Stomach (tissue), 4 donors: Measurements from ENCODE around the gene ANKRD34B.

ENCODE experiments used
- CTCF ChIP-seq, 7 experiments: fragments of 450-650 bp in 4 of 7; fragments of 200-600 bp in 3 of 7; sonication (generic) in 3 of 7; IDR thresholded peaks; one replicate each; pipeline ENCODE4 v1.5.1; 2016 to 2019; ENCODE audit warnings: antibody characterized with exemption in 7 of 7, control low read depth in 2 of 7, mild to moderate bottlenecking in 1 of 7
- EP300 ChIP-seq: sonication (generic); formaldehyde crosslinking; IDR thresholded peaks from one replicate; pipeline ENCODE4 v1.6.1; 2017; ENCODE audit warnings: antibody characterized with exemption
- POLR2AphosphoS5 ChIP-seq, 3 donors: sonication (generic); formaldehyde crosslinking; IDR thresholded peaks; one replicate each; pipeline ENCODE4 v1.6.1; 2016; ENCODE audit warnings: antibody characterized with exemption in 3 of 3

GRCh38 chr5:80607832-80608231 is 37.8 kb upstream of the ANKRD34B start:
- TF ChIP-seq CTCF (IDR thresholded peaks at IDR 0.05) (no peak), POLR2AphosphoS5 (IDR thresholded peaks at IDR 0.05) (no peak), EP300 (no peak)
